HG03175 (cell line): ENCODE results near the gene ZNF24.

Source experiments
- ATAC-seq: cut with Tn5 transposase; IDR thresholded peaks from one replicate; pipeline ENCODE4 v1.9.1; 2021; ENCODE audit warnings: mild to moderate bottlenecking, moderate library complexity; ENCODE audit not compliant: unreplicated experiment

Gene ZNF24

GRCh38 chr18:35303610-35304009 is 40.6 kb downstream of the ZNF24 start:
- ATAC-seq: no peak

- no peak for ATAC-seq
Measured at GRCh38 chr18:35296060-35296459, 48.2 kb downstream of the ZNF24 start.

DNA sequence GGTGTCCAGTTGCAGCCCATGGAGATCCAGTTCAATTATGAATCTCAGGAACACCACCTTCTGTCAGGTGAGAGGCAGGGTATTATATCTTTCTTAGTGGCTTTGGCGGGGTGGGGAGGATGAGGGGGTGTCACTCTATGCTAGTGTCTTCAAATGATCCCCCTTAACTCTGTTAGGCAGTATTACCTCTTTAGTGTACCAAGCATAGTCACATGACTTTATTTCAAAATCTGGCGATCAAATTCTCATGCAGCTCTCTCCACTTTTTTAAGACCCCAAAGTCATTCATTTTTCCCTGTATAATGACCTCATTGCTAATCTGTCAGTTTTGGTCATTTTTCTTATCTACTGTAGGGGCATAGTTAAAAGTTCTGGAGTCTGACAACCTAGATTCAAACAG is 53.1 kb downstream of the ZNF24 start:
- no peak for ATAC-seq

DNA sequence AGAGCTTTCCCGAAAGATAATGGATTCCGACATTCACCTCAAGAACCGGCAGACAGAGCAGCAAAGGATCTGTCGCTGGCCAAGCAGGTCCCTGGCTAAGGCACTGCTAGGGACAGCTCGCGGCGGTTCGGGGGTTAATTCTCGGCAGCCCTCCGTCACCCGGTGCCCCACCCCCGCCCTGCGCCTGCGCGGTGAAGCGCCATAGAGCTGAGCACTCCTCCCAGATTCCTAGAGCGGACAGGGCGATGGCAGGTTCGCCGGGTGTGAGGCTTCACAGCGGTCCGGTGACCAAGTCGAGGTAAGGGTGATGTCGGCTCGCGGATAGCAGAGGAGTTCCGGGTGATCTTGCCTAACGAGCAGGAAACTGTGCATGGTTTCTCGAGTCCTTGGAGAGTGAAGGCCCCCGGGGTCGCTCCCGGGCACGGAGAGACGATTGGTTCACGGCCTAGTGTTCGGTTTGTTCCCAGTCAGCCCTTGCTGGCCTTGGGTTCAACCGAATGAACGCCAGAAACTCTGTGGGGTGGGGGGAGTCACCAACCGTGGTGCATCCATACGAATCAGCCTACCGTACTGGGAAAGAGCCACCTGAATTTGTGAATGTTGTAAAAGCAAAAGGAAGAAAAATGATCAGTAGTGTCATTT is 54.0 kb downstream of the ZNF24 start, which contains the start of gene ZSCAN30:
Gene ZSCAN30, minus strand, starts transcription at position 136 of the 642 bp plus-strand sequence. CDS start 25,877 bp downstream, outside the sequence.
- ATAC-seq: peak; percentile 94

- ATAC-seq: peak; percentile 39
Measured at GRCh38 chr18:35289727-35290093, 54.5 kb downstream of the ZNF24 start.

DNA sequence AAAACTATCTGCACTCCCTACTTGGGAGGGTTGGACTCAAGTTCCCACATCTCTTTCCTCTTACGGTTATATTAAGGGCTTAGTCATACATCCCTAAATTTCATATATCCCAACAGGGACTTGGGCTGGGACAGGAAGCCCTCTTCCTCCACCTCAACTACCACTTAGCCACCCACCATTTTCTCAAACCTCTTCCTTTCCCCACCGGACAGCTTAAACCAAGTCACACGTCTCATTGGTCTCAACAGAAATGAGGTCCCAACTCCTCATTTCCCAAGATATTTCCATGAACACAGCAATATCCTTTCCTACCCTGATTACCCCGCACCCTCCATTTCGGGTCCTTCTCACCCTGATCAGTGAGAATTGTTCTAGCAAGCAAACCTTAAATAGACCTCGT is 54.9 kb downstream of the ZNF24 start:
- ATAC-seq: no peak

DNA sequence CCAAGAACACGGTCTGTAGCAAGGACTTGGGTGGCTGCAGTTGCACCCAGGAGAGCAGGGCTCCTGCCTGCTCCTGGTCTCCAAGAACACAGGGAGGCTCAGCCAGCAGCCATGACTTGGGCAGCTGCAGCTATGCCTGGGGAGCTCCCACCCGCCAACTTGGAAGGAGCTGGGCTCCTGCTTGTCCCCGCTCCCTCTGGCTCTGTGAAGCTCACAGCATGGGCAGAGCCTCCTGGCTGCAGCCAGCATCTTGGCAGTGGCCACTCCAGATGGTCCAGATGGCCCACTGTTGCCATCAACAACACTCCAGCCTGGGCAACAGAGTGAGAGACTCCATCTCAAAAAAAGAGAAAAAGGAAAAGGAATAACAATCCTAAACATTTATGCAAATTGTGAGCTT is 59.4 kb downstream of the ZNF24 start:
- ATAC-seq: no peak

DNA sequence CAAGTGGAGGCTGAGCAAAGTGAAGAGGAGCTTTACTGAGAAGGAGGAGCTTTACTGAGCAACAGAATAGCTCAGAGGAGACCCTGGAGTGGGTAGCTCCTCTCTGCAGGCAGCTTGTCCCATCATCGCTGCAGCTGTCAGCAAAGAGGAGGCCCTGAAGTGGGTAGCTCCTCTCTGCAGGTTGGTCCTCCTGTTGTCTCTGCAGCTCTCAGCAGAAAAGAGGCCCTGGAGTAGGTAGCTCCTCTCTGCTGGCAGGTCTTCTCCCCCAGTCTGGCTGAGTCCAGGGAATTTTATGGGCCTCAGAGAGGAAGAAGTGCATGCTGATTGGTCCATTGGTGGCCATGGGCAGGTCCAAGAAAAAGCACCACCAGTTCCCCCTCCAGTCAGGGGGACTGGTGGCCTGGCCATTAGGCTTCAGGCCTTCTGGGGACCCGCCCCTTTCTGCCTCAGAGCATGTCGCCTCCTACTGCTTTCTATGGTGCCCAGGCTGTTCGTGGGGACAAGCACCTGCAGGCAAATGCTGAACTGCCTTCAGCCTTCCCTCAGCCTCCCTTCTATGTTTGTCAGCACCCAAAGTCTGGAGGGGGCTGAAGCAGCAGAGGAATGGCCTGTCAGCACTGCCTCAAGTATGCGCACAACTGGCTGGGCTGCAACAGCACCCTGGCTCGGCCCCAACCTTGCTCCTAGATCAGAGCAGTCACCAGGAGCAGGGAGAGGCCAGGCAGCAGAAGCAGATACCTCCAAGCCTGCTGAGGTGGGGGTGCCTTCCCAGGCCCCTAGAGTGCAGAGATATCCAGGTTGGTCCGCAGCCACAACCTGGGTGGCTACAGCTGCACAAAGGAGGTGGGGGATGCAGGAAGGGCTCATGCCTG is 60.1 kb downstream of the ZNF24 start:
- no peak for ATAC-seq

DNA sequence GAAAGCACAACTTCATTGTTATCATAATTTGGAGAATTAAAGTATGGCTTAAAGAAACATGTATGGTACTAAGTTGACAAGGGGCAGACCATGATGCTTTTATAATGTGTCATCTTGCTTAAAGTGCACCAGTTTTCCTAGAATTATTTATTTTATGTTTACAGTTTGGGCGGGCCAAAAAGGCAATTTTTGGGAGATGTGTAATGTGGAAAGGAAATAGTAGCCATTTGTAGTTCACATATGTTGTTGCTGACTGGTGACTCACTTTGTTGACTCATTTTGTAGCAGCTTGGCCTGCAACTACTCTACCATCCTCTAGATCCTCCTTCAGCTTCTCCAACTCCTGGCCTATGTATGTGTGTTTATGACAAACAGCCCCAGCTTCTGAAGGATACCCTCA is 61.9 kb downstream of the ZNF24 start:
- no peak for ATAC-seq
